HFFc6 (cell line): ENCODE measurements around the gene RNF182. TPM values are rescaled to one million over a fixed set of nuclear protein-coding genes. Genes with fewer than 3 reads are reported as not detected.

ENCODE experiments used
- DNase-seq: peaks from one replicate; pipeline ENCODE4 v3.0.0-alpha.2; 2018
- H3K27ac Mint-ChIP-seq: 2 replicates; pipeline ENCODE4 v1.8.0; 2020; ENCODE audit warnings: mild to moderate bottlenecking, mixed read lengths
- H3K27me3 Mint-ChIP-seq: 2 replicates; pipeline ENCODE4 v1.8.0; 2021; ENCODE audit warnings: mild to moderate bottlenecking, moderate library complexity, mixed read lengths; ENCODE audit not compliant: insufficient read depth
- H3K36me3 Mint-ChIP-seq: 2 replicates; pipeline ENCODE4 v1.8.0; 2021; ENCODE audit warnings: low read depth, mixed read lengths
- H3K4me1 Mint-ChIP-seq: 2 replicates; pipeline ENCODE4 v1.8.0; 2020; ENCODE audit warnings: low read depth, mixed read lengths
- H3K4me3 Mint-ChIP-seq: 2 replicates; pipeline ENCODE4 v1.8.0; 2020; ENCODE audit warnings: mild to moderate bottlenecking, moderate library complexity, mixed read lengths
- H3K9me3 Mint-ChIP-seq: 2 replicates; pipeline ENCODE4 v1.8.0; 2020; ENCODE audit warnings: mild to moderate bottlenecking, mixed read lengths
- total RNA-seq, 6 experiments: library from RNA; stranded (reverse); fragmentation: NEBNext Ultra II Directional; extraction: Animal tissue kit (Norgen Biotek cat#: 25700); gene quantifications; 2 replicates in 1 of 6; 3 replicates in 5 of 6; pipeline ENCODE4 v1.2.3, GENCODE V29; 2021
- TF ChIP-seq, protein P1 (sequence below): fragments of 200-600 bp; sonication (generic); IDR thresholded peaks from 2 replicates; pipeline ENCODE4 v1.5.0; 2021; ENCODE audit warnings: antibody characterized with exemption, mild to moderate bottlenecking

RNF182 gene
- total RNA-seq, 6 experiments from 2014 or later: 0.48 to 6.1 (median 0.84) TPM

DNA sequence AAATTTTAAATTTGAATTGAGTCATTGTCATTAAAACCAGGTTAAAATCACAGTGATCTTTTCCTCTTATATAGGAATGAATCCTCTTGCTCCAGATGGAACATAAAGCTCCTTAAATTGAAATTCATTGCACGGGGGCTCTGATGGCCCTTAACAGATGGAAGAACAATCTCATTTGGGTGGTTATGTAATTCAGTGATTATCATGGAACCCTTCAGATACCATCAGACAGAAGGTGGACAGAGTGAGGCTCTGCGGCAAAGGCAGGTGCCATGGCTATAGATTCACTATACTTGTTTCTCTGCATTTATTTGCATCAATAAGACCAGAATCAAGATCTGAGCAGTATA lies 17.8 kb upstream of the RNF182 start:
- no peak for DNase-seq
- Mint-ChIP-seq H3K9me3 (no peaks in the 10 kb centered on the region), H3K4me3 (no peak overlapping the region), H3K4me1 (no peaks in the 10 kb centered on the region; the same call in 1 of the 2 replicates), H3K27me3 (peaks cover 8% of the 10 kb centered on the region), H3K36me3 (no peaks in the 10 kb centered on the region), H3K27ac (no peak overlapping the region)
- TF ChIP-seq, protein P1, sequence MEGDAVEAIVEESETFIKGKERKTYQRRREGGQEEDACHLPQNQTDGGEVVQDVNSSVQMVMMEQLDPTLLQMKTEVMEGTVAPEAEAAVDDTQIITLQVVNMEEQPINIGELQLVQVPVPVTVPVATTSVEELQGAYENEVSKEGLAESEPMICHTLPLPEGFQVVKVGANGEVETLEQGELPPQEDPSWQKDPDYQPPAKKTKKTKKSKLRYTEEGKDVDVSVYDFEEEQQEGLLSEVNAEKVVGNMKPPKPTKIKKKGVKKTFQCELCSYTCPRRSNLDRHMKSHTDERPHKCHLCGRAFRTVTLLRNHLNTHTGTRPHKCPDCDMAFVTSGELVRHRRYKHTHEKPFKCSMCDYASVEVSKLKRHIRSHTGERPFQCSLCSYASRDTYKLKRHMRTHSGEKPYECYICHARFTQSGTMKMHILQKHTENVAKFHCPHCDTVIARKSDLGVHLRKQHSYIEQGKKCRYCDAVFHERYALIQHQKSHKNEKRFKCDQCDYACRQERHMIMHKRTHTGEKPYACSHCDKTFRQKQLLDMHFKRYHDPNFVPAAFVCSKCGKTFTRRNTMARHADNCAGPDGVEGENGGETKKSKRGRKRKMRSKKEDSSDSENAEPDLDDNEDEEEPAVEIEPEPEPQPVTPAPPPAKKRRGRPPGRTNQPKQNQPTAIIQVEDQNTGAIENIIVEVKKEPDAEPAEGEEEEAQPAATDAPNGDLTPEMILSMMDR: no peak

GRCh38 chr6:13907614-13908215 lies 17.0 kb upstream of the RNF182 start:
- Mint-ChIP-seq H3K9me3 (no peaks in the 10 kb centered on the region), H3K36me3 (no peaks in the 10 kb centered on the region), H3K4me3 (no peak overlapping the region), H3K27ac (no peak overlapping the region), H3K4me1 (peaks cover 1% of the 10 kb centered on the region; the same call in 1 of the 2 replicates), H3K27me3 (peaks cover 5% of the 10 kb centered on the region)
- TF ChIP-seq, protein P1: no peak
- DNase-seq: no peak

- no peak overlapping the region for H3K4me3 Mint-ChIP-seq
- H3K36me3 Mint-ChIP-seq: no peaks in the 10 kb centered on the region
- no peaks in the 10 kb centered on the region for H3K9me3 Mint-ChIP-seq
- TF ChIP-seq, protein P1: peak; percentile 86
- H3K27ac Mint-ChIP-seq: no peak overlapping the region
- peaks cover 6% of the 10 kb centered on the region; the same call in 1 of the 2 replicates for H3K4me1 Mint-ChIP-seq
- DNase-seq: peak; percentile 73
- peaks cover 2% of the 10 kb centered on the region for H3K27me3 Mint-ChIP-seq
Measured at GRCh38 chr6:13908955-13909381, 15.8 kb upstream of the RNF182 start.

DNA sequence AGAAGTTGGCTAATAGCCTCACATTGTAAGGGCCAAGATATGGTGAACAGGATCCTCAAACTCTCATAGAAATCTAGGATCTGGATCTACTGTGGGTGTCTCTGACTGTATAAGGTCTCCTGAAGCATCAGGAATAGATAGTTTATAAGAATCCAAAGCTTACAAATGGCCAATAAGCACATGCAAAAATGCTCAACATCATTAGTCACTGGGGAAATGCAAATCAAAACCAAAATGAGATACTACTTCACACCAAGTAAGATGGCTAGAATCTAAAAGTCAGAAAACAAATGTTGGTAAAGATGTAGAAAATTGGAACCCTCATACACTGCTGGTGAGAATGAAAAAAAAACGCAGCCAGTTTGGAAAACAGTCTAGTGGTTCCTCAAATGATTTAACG lies 14.3 kb upstream of the RNF182 start:
- TF ChIP-seq, protein P1: no peak
- peaks cover 12% of the 10 kb centered on the region; the same call in 1 of the 2 replicates for H3K4me1 Mint-ChIP-seq
- no peaks in the 10 kb centered on the region for H3K9me3 Mint-ChIP-seq
- no peaks in the 10 kb centered on the region; the same call in 1 of the 2 replicates for H3K27me3 Mint-ChIP-seq
- no peak overlapping the region for H3K4me3 Mint-ChIP-seq
- no peaks in the 10 kb centered on the region for H3K36me3 Mint-ChIP-seq
- no peak overlapping the region for H3K27ac Mint-ChIP-seq
- no peak for DNase-seq

DNA sequence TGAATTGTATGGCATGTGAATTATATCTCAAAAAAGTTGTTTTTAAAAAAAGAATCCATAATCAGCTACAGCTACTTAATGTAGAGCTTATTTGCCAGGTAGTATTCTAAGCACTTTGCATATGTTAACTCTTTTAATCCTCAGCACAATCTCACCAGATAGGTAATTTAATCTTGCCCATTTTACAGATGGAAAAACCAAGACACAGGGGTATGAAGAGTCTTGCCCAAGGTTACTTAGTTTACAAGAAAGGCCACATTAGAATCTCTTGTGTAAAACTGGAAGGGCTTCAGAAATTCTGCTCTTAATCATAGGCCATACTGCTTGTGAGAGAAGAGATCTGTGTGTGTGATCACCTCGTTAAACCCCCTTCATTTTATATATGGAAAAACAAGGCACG lies 13.4 kb upstream of the RNF182 start:
- no peak for DNase-seq
- H3K4me1 Mint-ChIP-seq: peaks cover 12% of the 10 kb centered on the region; the same call in 1 of the 2 replicates
- H3K36me3 Mint-ChIP-seq: no peaks in the 10 kb centered on the region
- no peaks in the 10 kb centered on the region for H3K9me3 Mint-ChIP-seq
- H3K4me3 Mint-ChIP-seq: no peak overlapping the region
- TF ChIP-seq, protein P1: no peak
- H3K27ac Mint-ChIP-seq: no peak overlapping the region
- no peaks in the 10 kb centered on the region; the same call in 1 of the 2 replicates for H3K27me3 Mint-ChIP-seq
